HUES48 (cell line): ENCODE results near the gene CCDC15.
"Not testable (repeated sequence)": the region's sequence is repeated elsewhere in the genome, so short reads cannot be mapped to it uniquely, and the experiment has no call there.

Experiments
- H3K27ac ChIP-seq: one replicate; pipeline ENCODE4 v1.7.0; 2013; ENCODE audit warnings: low read depth, low read length, inconsistent platforms
- H3K27me3 ChIP-seq: 2 replicates; pipeline ENCODE4 v1.6.1; 2013; ENCODE audit warnings: mild to moderate bottlenecking, low read length; ENCODE audit not compliant: control insufficient read depth, insufficient read depth
- H3K36me3 ChIP-seq: 2 replicates; pipeline ENCODE4 v1.6.1; 2013; ENCODE audit warnings: low read length; ENCODE audit not compliant: control insufficient read depth, insufficient read depth
- H3K4me1 ChIP-seq: 2 replicates; pipeline ENCODE4 v1.6.1; 2013; ENCODE audit warnings: mild to moderate bottlenecking, low read length; ENCODE audit not compliant: control insufficient read depth, insufficient read depth
- H3K4me3 ChIP-seq: 2 replicates; pipeline ENCODE4 v1.5.1; 2013; ENCODE audit warnings: mild to moderate bottlenecking, low read depth, low read length
- H3K9ac ChIP-seq: 2 replicates; pipeline ENCODE4 v1.6.1; 2013; ENCODE audit warnings: mild to moderate bottlenecking, low read depth, low read length, moderate library complexity
- H3K9me3 ChIP-seq: 2 replicates; pipeline ENCODE4 v1.6.1; 2013; ENCODE audit warnings: low read length; ENCODE audit not compliant: control insufficient read depth, insufficient read depth

CCDC15 gene

GRCh38 chr11:124943254-124943616 is 10.8 kb upstream of the CCDC15 start:
- no peak overlapping the region for H3K27ac ChIP-seq
- H3K9ac ChIP-seq: no peak overlapping the region
- H3K4me1 ChIP-seq: no peaks in the 10 kb centered on the region
- no peaks in the 10 kb centered on the region for H3K36me3 ChIP-seq
- H3K27me3 ChIP-seq: no peaks in the 10 kb centered on the region
- no peak overlapping the region for H3K4me3 ChIP-seq
- H3K9me3 ChIP-seq: no peaks in the 10 kb centered on the region

GRCh38 chr11:124943741-124944140 is 10.3 kb upstream of the CCDC15 start:
- no peak overlapping the region for H3K4me3 ChIP-seq
- H3K27me3 ChIP-seq: no peaks in the 10 kb centered on the region
- no peak overlapping the region for H3K9ac ChIP-seq
- H3K9me3 ChIP-seq: no peaks in the 10 kb centered on the region
- no peaks in the 10 kb centered on the region for H3K36me3 ChIP-seq
- no peaks in the 10 kb centered on the region for H3K4me1 ChIP-seq
- H3K27ac ChIP-seq: no peak overlapping the region

GRCh38 chr11:124944565-124944964 is 9.4 kb upstream of the CCDC15 start:
- H3K9ac ChIP-seq: no peak overlapping the region
- no peaks in the 10 kb centered on the region for H3K36me3 ChIP-seq
- H3K27ac ChIP-seq: no peak overlapping the region
- no peaks in the 10 kb centered on the region for H3K27me3 ChIP-seq
- no peaks in the 10 kb centered on the region for H3K9me3 ChIP-seq
- H3K4me3 ChIP-seq: no peak overlapping the region
- no peaks in the 10 kb centered on the region for H3K4me1 ChIP-seq

GRCh38 chr11:124945826-124946225 is 8.2 kb upstream of the CCDC15 start:
- Histone ChIP-seq H3K4me3 (no peak overlapping the region), H3K9me3 (no peaks in the 10 kb centered on the region)

GRCh38 chr11:124946735-124947141 is 7.3 kb upstream of the CCDC15 start:
- no peak overlapping the region for H3K4me3 ChIP-seq
- no peaks in the 10 kb centered on the region for H3K4me1 ChIP-seq
- H3K27me3 ChIP-seq: 0 out of 2 replicates have a peak, but pooled peaks cover 3% of the 10 kb centered on the region
- no peaks in the 10 kb centered on the region for H3K9me3 ChIP-seq
- no peak overlapping the region for H3K27ac ChIP-seq
- H3K36me3 ChIP-seq: no peaks in the 10 kb centered on the region
- no peak overlapping the region for H3K9ac ChIP-seq

More at GRCh38 chr11:124945826-124946225, 8.2 kb upstream of the CCDC15 start:
- Histone ChIP-seq H3K36me3 (no peaks in the 10 kb centered on the region), H3K27ac (no peak overlapping the region), H3K4me1 (no peaks in the 10 kb centered on the region), H3K9ac (no peak overlapping the region), H3K27me3 (no peaks in the 10 kb centered on the region)

- no peaks in the 10 kb centered on the region for H3K4me1 ChIP-seq
- H3K27me3 ChIP-seq: peaks cover 17% of the 10 kb centered on the region
- no peak overlapping the region for H3K27ac ChIP-seq
- no peaks in the 10 kb centered on the region for H3K9me3 ChIP-seq
- no peaks in the 10 kb centered on the region for H3K36me3 ChIP-seq
- no peak overlapping the region for H3K9ac ChIP-seq
- no peak overlapping the region for H3K4me3 ChIP-seq
Measured at GRCh38 chr11:124950601-124951330, 3.2 kb upstream of the CCDC15 start.

GRCh38 chr11:124951341-124951740 is 2.7 kb upstream of the CCDC15 start:
- Histone ChIP-seq H3K4me3 (no peak overlapping the region), H3K27ac (no peak overlapping the region), H3K27me3 (peaks cover 17% of the 10 kb centered on the region), H3K9ac (no peak overlapping the region), H3K4me1 (no peaks in the 10 kb centered on the region), H3K36me3 (no peaks in the 10 kb centered on the region), H3K9me3 (no peaks in the 10 kb centered on the region)

- H3K4me1 ChIP-seq: no peaks in the 10 kb centered on the region
- H3K9ac ChIP-seq: no peak overlapping the region
- peak overlapping the region; percentile 92 for H3K4me3 ChIP-seq
- no peaks in the 10 kb centered on the region for H3K9me3 ChIP-seq
- H3K27me3 ChIP-seq: peaks cover 17% of the 10 kb centered on the region
- no peaks in the 10 kb centered on the region for H3K36me3 ChIP-seq
- H3K27ac ChIP-seq: no peak overlapping the region
Measured at GRCh38 chr11:124954590-124954955, 571 bp downstream of the CCDC15 start.

- H3K27ac ChIP-seq: no peak overlapping the region
- no peak overlapping the region for H3K9ac ChIP-seq
- H3K36me3 ChIP-seq: no peaks in the 10 kb centered on the region
- H3K4me3 ChIP-seq: peak overlapping the region; percentile 92
- peaks cover 17% of the 10 kb centered on the region for H3K27me3 ChIP-seq
- H3K9me3 ChIP-seq: no peaks in the 10 kb centered on the region
- H3K4me1 ChIP-seq: no peaks in the 10 kb centered on the region
Measured at GRCh38 chr11:124955035-124955434, 1.0 kb downstream of the CCDC15 start.

- Histone ChIP-seq H3K36me3 (no peaks in the 10 kb centered on the region), H3K9ac (no peak overlapping the region), H3K9me3 (no peaks in the 10 kb centered on the region), H3K4me1 (no peaks in the 10 kb centered on the region), H3K4me3 (no peak overlapping the region), H3K27me3 (no peaks in the 10 kb centered on the region), H3K27ac (no peak overlapping the region)
Measured at GRCh38 chr11:124961972-124962609, 8.1 kb downstream of the CCDC15 start.

- not testable (repeated sequence) for H3K4me1 ChIP-seq, H3K9ac ChIP-seq, H3K36me3 ChIP-seq, H3K27me3 ChIP-seq, H3K27ac ChIP-seq, H3K9me3 ChIP-seq, H3K4me3 ChIP-seq
Measured at GRCh38 chr11:124968197-124968596, 14.2 kb downstream of the CCDC15 start.
